Nephron progenitor cell (in vitro differentiated cells): ENCODE results near the gene TGFBI.

Experiments
- DNase-seq: peaks from one replicate; pipeline ENCODE4 v3.0.0; 2021
- H3K27ac Mint-ChIP-seq: 2 replicates; pipeline ENCODE4 v1.8.0; 2021; ENCODE audit warnings: mild to moderate bottlenecking, moderate library complexity, mixed read lengths
- H3K27me3 Mint-ChIP-seq: 2 replicates; pipeline ENCODE4 v1.8.0; 2021; ENCODE audit warnings: mild to moderate bottlenecking, low read depth, mixed read lengths; ENCODE audit not compliant: poor library complexity
- H3K36me3 Mint-ChIP-seq: 2 replicates; pipeline ENCODE4 v1.8.0; 2021; ENCODE audit warnings: low read depth, mixed read lengths
- H3K4me1 Mint-ChIP-seq: 2 replicates; pipeline ENCODE4 v1.8.0; 2021; ENCODE audit warnings: mixed read lengths
- H3K4me3 Mint-ChIP-seq: 2 replicates; pipeline ENCODE4 v1.8.0; 2021; ENCODE audit warnings: mild to moderate bottlenecking, moderate library complexity, mixed read lengths
- H3K9me3 Mint-ChIP-seq: 2 replicates; pipeline ENCODE4 v1.8.0; 2021; ENCODE audit warnings: mild to moderate bottlenecking, moderate library complexity, mixed read lengths
- TF ChIP-seq, protein P1 (sequence below): fragments of 200-600 bp; sonication (generic); IDR thresholded peaks from 2 replicates; pipeline ENCODE4 v1.5.0; 2021; ENCODE audit warnings: antibody characterized with exemption

Gene TGFBI

DNA sequence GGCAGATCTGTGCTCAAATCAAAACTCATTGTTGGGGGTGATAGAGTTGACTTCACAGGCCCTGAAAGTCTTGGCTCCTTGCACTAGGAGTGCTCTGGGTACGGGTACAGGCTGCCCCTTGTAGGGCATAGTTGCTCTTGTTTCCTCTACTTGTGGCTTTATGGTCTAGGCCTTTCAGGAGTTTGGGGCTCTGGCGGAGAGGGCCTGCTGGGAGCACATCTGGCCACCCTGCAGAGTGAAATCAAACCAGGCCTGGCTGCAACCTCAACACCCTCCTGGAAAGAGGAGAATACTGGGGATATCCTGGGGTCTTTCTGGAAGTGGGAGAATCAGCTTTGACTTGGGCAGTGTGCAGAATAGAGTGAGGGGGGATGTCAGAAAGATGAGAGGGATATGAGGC lies 1.5 kb downstream of the TGFBI start:
- H3K27ac Mint-ChIP-seq = no peak overlapping the region
- peak overlapping the region; percentile 59 for H3K4me3 Mint-ChIP-seq
- DNase-seq = no peak
- no peaks in the 10 kb centered on the region for H3K36me3 Mint-ChIP-seq
- TF ChIP-seq, protein P1, sequence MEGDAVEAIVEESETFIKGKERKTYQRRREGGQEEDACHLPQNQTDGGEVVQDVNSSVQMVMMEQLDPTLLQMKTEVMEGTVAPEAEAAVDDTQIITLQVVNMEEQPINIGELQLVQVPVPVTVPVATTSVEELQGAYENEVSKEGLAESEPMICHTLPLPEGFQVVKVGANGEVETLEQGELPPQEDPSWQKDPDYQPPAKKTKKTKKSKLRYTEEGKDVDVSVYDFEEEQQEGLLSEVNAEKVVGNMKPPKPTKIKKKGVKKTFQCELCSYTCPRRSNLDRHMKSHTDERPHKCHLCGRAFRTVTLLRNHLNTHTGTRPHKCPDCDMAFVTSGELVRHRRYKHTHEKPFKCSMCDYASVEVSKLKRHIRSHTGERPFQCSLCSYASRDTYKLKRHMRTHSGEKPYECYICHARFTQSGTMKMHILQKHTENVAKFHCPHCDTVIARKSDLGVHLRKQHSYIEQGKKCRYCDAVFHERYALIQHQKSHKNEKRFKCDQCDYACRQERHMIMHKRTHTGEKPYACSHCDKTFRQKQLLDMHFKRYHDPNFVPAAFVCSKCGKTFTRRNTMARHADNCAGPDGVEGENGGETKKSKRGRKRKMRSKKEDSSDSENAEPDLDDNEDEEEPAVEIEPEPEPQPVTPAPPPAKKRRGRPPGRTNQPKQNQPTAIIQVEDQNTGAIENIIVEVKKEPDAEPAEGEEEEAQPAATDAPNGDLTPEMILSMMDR = no peak
- no peaks in the 10 kb centered on the region for H3K9me3 Mint-ChIP-seq
- peaks cover 24% of the 10 kb centered on the region for H3K4me1 Mint-ChIP-seq
- H3K27me3 Mint-ChIP-seq = peaks cover 54% of the 10 kb centered on the region

DNA sequence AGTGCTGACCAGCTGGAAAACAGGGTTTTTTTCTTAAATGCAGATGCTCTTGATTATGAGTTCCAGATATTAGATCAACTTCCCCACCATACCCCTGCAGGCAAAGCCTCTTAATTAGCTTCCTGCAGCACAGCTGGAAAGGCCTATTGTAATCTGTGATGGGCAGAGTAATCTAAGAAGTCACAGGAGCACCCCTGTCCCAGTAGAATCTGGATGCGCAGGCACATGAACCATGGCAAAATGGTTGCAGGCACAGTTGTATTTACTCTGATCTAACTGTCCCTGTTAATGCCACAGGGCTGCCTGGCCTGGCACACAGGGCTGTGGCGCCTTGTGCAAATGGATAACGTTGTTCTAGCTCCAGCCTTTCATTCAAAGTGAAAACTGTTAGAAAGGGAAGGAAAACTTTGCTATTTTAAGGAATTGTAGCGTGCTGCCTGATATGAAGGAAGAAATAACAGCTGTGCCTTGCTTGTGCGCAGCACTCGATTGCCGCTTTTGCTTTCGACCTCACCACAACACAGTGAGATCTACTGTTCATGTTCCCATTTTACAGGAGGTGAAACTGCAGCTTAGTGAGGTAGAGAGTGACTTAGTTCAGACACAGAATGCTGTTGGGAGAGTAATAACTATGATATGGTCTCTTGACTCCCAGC lies 2.3 kb downstream of the TGFBI start:
- TF ChIP-seq, protein P1 = no peak
- H3K36me3 Mint-ChIP-seq = no peaks in the 10 kb centered on the region
- no peak for DNase-seq
- H3K27me3 Mint-ChIP-seq = peaks cover 50% of the 10 kb centered on the region
- peaks cover 28% of the 10 kb centered on the region for H3K4me1 Mint-ChIP-seq
- no peak overlapping the region for H3K27ac Mint-ChIP-seq
- H3K4me3 Mint-ChIP-seq = peak overlapping the region; percentile 59
- H3K9me3 Mint-ChIP-seq = no peaks in the 10 kb centered on the region

DNA sequence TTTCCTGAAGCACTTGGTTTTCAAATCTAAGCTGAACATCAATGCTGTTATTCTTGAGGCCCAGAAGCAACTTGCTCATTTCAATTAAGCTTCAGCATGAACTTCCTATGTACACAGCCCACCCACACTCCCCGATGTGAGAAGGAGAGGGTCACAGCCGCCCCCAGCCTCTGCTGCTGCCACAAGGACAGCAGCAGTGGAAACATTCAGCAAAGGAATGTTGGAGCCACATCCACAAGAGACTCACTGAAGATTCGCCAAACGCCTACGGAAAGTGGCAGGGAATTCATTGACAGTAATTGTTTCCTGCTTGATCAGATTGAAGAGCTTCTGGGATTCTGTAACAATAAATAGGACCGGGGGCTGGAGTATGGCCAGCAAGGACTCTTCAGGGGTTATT lies 2.9 kb downstream of the TGFBI start:
- H3K27me3 Mint-ChIP-seq = peaks cover 50% of the 10 kb centered on the region
- no peaks in the 10 kb centered on the region for H3K36me3 Mint-ChIP-seq
- TF ChIP-seq, protein P1 = no peak
- H3K27ac Mint-ChIP-seq = no peak overlapping the region
- DNase-seq = no peak
- no peak overlapping the region for H3K4me3 Mint-ChIP-seq
- H3K4me1 Mint-ChIP-seq = peaks cover 34% of the 10 kb centered on the region
- H3K9me3 Mint-ChIP-seq = no peaks in the 10 kb centered on the region

DNA sequence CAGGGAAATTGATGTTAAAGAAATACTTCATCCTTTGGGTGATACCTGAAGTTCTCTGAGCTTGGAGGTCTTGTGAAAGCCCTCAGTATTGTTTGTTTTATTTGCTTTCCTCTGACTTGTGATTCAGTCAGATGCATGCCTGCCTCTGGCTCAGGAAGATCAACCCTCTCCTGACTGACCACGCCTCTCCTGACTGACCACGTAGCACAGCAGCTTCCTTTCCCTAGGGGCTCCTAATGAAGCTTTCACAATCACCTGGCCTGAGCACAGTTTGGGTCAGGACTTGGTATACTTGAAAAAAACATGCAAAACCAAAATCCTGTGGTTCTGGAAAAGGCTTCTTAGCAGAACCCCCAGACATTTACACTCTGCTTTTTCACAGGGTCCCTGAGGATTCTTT lies 3.8 kb downstream of the TGFBI start:
- Mint-ChIP-seq H3K4me1 (peaks cover 42% of the 10 kb centered on the region), H3K27me3 (peaks cover 42% of the 10 kb centered on the region), H3K36me3 (peaks cover 3% of the 10 kb centered on the region), H3K9me3 (peaks cover 4% of the 10 kb centered on the region), H3K27ac (no peak overlapping the region), H3K4me3 (no peak overlapping the region)
- no peak for DNase-seq
- TF ChIP-seq, protein P1 = no peak

DNA sequence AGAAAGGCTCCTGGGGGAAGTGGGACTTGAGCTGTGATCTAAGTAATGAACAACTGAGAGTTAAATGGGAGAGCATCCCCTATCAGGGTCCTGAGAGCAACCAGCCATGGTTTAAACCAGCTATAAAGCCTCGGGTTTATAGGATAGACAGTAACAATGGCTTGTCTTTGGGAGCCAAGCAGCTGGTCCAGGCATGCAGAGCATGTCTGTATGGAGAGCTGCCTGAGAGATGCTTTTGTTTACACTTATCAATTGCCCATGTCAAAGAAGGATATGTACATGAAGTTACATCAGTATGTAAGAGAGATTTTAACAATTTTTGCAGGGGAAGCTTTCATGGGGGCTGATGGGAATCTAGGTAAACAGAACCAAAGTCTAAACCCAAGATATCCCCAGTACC lies 4.4 kb downstream of the TGFBI start:
- H3K4me1 Mint-ChIP-seq = peaks cover 46% of the 10 kb centered on the region
- peaks cover 9% of the 10 kb centered on the region for H3K36me3 Mint-ChIP-seq
- DNase-seq = no peak
- no peak overlapping the region for H3K4me3 Mint-ChIP-seq
- peaks cover 36% of the 10 kb centered on the region for H3K27me3 Mint-ChIP-seq
- H3K9me3 Mint-ChIP-seq = peaks cover 11% of the 10 kb centered on the region
- no peak overlapping the region for H3K27ac Mint-ChIP-seq
- TF ChIP-seq, protein P1 = no peak

DNA sequence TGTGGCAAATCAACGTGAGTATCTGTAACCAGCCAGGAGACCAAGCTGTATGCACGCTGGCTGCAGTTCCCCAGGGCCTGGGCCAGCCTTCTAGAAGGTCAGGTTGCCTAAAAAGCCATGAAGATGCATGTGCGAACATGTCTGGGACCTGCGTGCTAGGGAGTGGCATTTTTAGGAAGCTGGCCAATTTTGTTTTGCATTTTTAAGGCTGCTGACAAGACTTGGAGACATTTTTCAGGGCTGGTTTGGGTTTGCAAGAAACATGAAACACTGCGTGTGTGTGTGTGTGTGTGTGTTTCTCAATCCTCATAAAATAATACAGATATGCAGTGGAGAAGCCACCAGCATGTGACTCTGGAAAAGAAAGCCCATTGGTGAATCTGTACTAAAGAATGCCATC lies 5.1 kb downstream of the TGFBI start:
- no peak overlapping the region for H3K27ac Mint-ChIP-seq
- peaks cover 31% of the 10 kb centered on the region for H3K27me3 Mint-ChIP-seq
- H3K4me3 Mint-ChIP-seq = no peak overlapping the region
- H3K9me3 Mint-ChIP-seq = peaks cover 14% of the 10 kb centered on the region
- no peak for DNase-seq
- TF ChIP-seq, protein P1 = no peak
- H3K36me3 Mint-ChIP-seq = peaks cover 11% of the 10 kb centered on the region
- H3K4me1 Mint-ChIP-seq = peaks cover 46% of the 10 kb centered on the region
